ENCODE measurements around the gene LBH. TPM values are rescaled to one million over a fixed set of nuclear protein-coding genes. Genes with fewer than 3 reads are reported as not detected.

LBH gene
- total RNA-seq, 1 donor from 2014 or later: 74.7 TPM

DNA sequence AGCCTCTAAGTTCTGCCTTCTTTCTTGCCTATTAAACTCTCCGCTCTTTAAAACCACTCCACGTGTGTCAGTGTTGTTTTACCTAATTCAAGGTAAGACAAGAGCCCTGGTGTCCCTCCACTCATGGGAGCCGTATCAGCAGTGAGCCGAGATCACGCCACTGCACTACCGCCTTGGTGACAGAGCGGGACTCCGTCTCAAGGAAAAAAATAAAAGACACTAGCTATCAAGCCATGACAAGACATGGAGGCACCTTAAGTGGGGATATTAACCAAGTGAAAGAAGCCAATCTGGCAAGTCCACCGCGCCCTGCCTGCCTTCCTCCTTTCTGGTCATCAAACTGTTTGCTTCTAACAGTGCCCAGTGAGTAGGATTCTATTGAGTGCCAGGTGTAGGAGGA is 40.2 kb upstream of the LBH start:
- TF ChIP-seq, protein P1, sequence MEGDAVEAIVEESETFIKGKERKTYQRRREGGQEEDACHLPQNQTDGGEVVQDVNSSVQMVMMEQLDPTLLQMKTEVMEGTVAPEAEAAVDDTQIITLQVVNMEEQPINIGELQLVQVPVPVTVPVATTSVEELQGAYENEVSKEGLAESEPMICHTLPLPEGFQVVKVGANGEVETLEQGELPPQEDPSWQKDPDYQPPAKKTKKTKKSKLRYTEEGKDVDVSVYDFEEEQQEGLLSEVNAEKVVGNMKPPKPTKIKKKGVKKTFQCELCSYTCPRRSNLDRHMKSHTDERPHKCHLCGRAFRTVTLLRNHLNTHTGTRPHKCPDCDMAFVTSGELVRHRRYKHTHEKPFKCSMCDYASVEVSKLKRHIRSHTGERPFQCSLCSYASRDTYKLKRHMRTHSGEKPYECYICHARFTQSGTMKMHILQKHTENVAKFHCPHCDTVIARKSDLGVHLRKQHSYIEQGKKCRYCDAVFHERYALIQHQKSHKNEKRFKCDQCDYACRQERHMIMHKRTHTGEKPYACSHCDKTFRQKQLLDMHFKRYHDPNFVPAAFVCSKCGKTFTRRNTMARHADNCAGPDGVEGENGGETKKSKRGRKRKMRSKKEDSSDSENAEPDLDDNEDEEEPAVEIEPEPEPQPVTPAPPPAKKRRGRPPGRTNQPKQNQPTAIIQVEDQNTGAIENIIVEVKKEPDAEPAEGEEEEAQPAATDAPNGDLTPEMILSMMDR (IDR thresholded peaks at IDR 0.05): no peak
- no peaks in the 10 kb centered on the region for H3K36me3 Mint-ChIP-seq (ENCODE audit: unreplicated experiment)
- H3K9me3 Mint-ChIP-seq (ENCODE audit: unreplicated experiment): no peaks in the 10 kb centered on the region
- H3K4me3 Mint-ChIP-seq (ENCODE audit: unreplicated experiment): no peak overlapping the region
- H3K4me1 Mint-ChIP-seq (ENCODE audit: unreplicated experiment): no peaks in the 10 kb centered on the region
- H3K27ac Mint-ChIP-seq (ENCODE audit: unreplicated experiment): no peak overlapping the region
- DNase-seq (ENCODE audit: extremely low spot score, unreplicated experiment): no peak
- peaks cover 14% of the 10 kb centered on the region for H3K27me3 Mint-ChIP-seq (ENCODE audit: unreplicated experiment)

DNA sequence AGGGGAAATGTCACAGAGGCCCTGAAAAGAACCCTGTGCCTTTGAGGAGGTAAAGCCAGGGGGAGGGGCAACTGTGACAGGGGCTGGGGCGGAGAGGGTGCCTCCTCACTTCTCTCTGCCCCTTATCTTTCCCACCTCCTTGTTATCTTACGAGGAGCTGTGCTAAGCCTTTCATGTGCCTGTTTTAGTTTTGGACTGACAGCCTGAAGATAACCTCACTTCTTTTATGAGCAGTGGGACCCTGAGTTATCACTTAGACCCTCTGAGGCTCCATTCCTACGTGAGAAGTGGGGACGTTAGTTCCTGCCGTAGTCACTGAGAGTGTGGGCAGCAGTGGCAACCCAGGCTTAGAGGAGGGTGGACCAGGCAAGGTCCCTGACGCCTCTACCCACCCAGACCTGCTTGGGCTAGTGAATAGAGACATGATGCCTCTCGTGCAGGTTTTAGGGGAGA is 39.5 kb upstream of the LBH start:
- TF ChIP-seq, protein P1 (IDR thresholded peaks at IDR 0.05): no peak
- Mint-ChIP-seq H3K9me3 (ENCODE audit: unreplicated experiment) (no peaks in the 10 kb centered on the region), H3K36me3 (ENCODE audit: unreplicated experiment) (no peaks in the 10 kb centered on the region)

DNA sequence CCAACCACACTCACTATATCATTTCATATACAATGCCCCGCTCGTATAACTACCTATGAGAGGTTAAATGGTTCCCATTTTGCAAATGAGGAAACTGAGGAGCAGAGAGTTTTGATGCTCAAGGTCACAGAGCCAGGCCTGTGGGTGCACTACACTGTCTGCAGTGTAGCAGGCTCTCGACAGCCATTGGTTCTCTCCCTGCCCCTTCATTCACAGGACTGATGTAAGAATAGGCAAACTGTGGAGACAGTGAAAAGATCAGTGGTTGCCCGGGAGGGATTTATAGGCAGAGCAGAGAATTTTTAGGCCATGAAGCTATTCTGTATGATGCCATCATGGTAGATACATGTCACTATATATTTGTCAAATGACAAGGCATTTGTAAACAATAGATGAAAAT is 39.0 kb upstream of the LBH start:
- TF ChIP-seq, protein P1 (IDR thresholded peaks at IDR 0.05): no peak
- no peaks in the 10 kb centered on the region for H3K4me1 Mint-ChIP-seq (ENCODE audit: unreplicated experiment)
- no peaks in the 10 kb centered on the region for H3K9me3 Mint-ChIP-seq (ENCODE audit: unreplicated experiment)
- no peaks in the 10 kb centered on the region for H3K36me3 Mint-ChIP-seq (ENCODE audit: unreplicated experiment)
- H3K27ac Mint-ChIP-seq (ENCODE audit: unreplicated experiment): no peak overlapping the region
- peaks cover 9% of the 10 kb centered on the region for H3K27me3 Mint-ChIP-seq (ENCODE audit: unreplicated experiment)
- no peak for DNase-seq (ENCODE audit: extremely low spot score, unreplicated experiment)
- H3K4me3 Mint-ChIP-seq (ENCODE audit: unreplicated experiment): no peak overlapping the region

More for the DNA sequence above, 39.5 kb upstream of the LBH start:
- H3K4me3 Mint-ChIP-seq (ENCODE audit: unreplicated experiment): no peak overlapping the region
- H3K27ac Mint-ChIP-seq (ENCODE audit: unreplicated experiment): no peak overlapping the region
- no peaks in the 10 kb centered on the region for H3K4me1 Mint-ChIP-seq (ENCODE audit: unreplicated experiment)
- H3K27me3 Mint-ChIP-seq (ENCODE audit: unreplicated experiment): peaks cover 14% of the 10 kb centered on the region
- no peak for DNase-seq (ENCODE audit: extremely low spot score, unreplicated experiment)

DNA sequence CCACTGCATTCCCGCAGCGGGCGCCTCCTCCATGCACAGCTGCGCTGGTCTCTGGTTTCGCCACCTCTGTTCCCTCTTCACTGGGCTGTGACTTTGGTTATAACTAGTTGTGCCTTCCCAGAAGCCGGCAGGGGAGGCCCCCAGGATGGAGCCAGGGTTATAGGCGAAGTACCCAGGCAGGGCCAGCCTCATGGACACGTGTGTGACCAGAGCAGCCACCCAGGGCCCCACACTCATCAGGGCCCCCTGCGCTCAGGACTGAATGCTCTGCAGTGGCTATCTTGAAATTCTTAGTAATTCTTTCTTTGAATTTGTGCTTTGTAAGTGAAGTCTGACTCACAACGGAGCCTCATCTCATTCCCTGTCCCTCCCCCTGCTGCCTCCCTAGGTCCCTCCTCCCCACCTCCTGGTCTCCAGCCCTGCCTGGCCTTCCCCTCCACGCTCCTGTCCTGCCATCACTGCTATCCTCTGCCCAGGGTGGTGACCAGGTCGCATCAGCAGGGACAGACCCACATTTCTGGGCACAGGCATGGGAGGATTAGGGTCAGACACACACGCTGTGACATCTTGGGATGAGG is 38.1 kb upstream of the LBH start:
- TF ChIP-seq, protein P1 (IDR thresholded peaks at IDR 0.05): no peak
- Mint-ChIP-seq H3K4me1 (ENCODE audit: unreplicated experiment) (no peaks in the 10 kb centered on the region), H3K27me3 (ENCODE audit: unreplicated experiment) (peaks cover 6% of the 10 kb centered on the region), H3K9me3 (ENCODE audit: unreplicated experiment) (no peaks in the 10 kb centered on the region), H3K36me3 (ENCODE audit: unreplicated experiment) (no peaks in the 10 kb centered on the region), H3K27ac (ENCODE audit: unreplicated experiment) (no peak overlapping the region), H3K4me3 (ENCODE audit: unreplicated experiment) (no peak overlapping the region)
- DNase-seq (ENCODE audit: extremely low spot score, unreplicated experiment): no peak

DNA sequence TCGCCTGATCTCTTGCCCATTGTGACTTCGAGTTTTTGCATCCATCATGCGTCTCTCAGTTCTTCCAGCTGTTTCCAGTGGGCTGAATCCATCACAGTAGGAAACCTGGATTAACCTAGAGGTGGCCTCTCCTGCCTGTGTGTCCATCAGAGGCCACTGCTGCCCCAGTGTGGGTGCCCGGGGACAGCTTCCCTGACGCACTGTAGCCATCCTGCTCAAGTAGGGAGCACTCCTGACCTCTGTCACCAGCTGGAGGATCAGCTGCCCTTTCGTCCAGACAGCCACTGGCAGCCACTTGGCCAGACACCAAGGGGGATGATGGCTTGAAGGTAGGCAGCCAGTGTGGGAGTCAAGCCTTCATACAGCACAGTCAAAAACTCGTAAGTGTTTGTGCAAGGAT is 36.9 kb upstream of the LBH start:
- H3K4me3 Mint-ChIP-seq (ENCODE audit: unreplicated experiment): no peak overlapping the region
- TF ChIP-seq, protein P1 (IDR thresholded peaks at IDR 0.05): no peak
- DNase-seq (ENCODE audit: extremely low spot score, unreplicated experiment): no peak
- H3K27ac Mint-ChIP-seq (ENCODE audit: unreplicated experiment): no peak overlapping the region
- no peaks in the 10 kb centered on the region for H3K4me1 Mint-ChIP-seq (ENCODE audit: unreplicated experiment)
- no peaks in the 10 kb centered on the region for H3K9me3 Mint-ChIP-seq (ENCODE audit: unreplicated experiment)
- no peaks in the 10 kb centered on the region for H3K36me3 Mint-ChIP-seq (ENCODE audit: unreplicated experiment)
- peaks cover 2% of the 10 kb centered on the region for H3K27me3 Mint-ChIP-seq (ENCODE audit: unreplicated experiment)

All from osteocyte (in vitro differentiated cells).